Left ventricle myocardium inferior (tissue), 1 donor: ENCODE data around the gene NDUFB10. TPM values are rescaled to one million over a fixed set of nuclear protein-coding genes. Genes with fewer than 3 reads are reported as not detected.

Experiments used
- DNase-seq: peaks from one replicate; pipeline ENCODE4 v3.0.0-alpha.2; 2020
- H3K27ac ChIP-seq: fragments of 200-600 bp; replicated peaks from 2 replicates; pipeline ENCODE4 v1.8.0; 2021
- H3K27me3 ChIP-seq: fragments of 200-600 bp; 2 replicates; pipeline ENCODE4 v1.8.0; 2021; ENCODE audit warnings: low read depth
- H3K36me3 ChIP-seq: fragments of 200-600 bp; 2 replicates; pipeline ENCODE4 v1.8.0; 2021
- H3K4me1 ChIP-seq: fragments of 200-600 bp; 2 replicates; pipeline ENCODE4 v1.8.0; 2021
- H3K4me3 ChIP-seq: fragments of 200-600 bp; 2 replicates; pipeline ENCODE4 v1.8.0; 2021; ENCODE audit warnings: mild to moderate bottlenecking, moderate library complexity
- H3K9me3 ChIP-seq: fragments of 200-600 bp; replicated peaks from 2 replicates; pipeline ENCODE4 v1.8.0; 2021
- CTCF ChIP-seq: fragments of 200-600 bp; IDR thresholded peaks from 2 replicates; pipeline ENCODE4 v1.8.0; 2021; ENCODE audit warnings: antibody characterized with exemption, mild to moderate bottlenecking, borderline replicate concordance
- intact Hi-C: fragments of 100-400 bp; cut with micrococcal nuclease; formaldehyde crosslinking; loops from one replicate; pipeline ENCODE4 v1.11.0; 2022
- total RNA-seq: library from RNA; stranded (reverse); fragmentation: NEBNext Ultra II Directional; extraction: Animal tissue kit (Norgen Biotek cat#: 25700); gene quantifications from one replicate; pipeline ENCODE4 v1.2.1, GENCODE V29; 2021
- donor health status: DM: no; HTN: yes; CAD: no; lungs with severe emphysema.

NDUFB10 gene
- total RNA-seq, 1 donor from 2014 or later = 601 TPM

- peak within 1 kb of the TSS; percentile 91 for H3K27ac ChIP-seq
- intact Hi-C loops = no loop called here
- TF ChIP-seq CTCF = no peak
- peak; percentile 85 for DNase-seq
- H3K9me3 ChIP-seq = no peaks in the 10 kb centered on the region
- H3K36me3 ChIP-seq = no peaks in the 10 kb centered on the region
- no peaks in the 10 kb centered on the region for H3K27me3 ChIP-seq
- H3K4me1 ChIP-seq = peaks cover 56% of the 10 kb centered on the region
- H3K4me3 ChIP-seq = peak within 1 kb of the TSS; percentile 93
Observed at GRCh38 chr16:2009791-2010510, 50.6 kb downstream of the NDUFB10 start, which contains the start of gene ZNF598. Gene ZNF598, minus strand, starts transcription at chr16:2009821.

Other genes with a start within 250 kb of the NDUFB10 start
- gene NME3, start 188.0 kb upstream of the NDUFB10 start, total RNA-seq = 37.0 TPM
- 7.4 TPM for gene EME2, start 186.7 kb upstream of the NDUFB10 start, total RNA-seq
- 78.0 TPM for gene MRPS34, start 186.4 kb upstream of the NDUFB10 start, total RNA-seq
- 36.8 TPM for gene SPSB3, start 177.0 kb upstream of the NDUFB10 start, total RNA-seq
- 36.2 TPM for gene NUBP2, start 176.6 kb upstream of the NDUFB10 start, total RNA-seq
- not detected for gene IGFALS, start 165.8 kb upstream of the NDUFB10 start, total RNA-seq
- 172 TPM for gene HAGH, start 132.7 kb upstream of the NDUFB10 start, total RNA-seq
- gene FAHD1, start 132.3 kb upstream of the NDUFB10 start, total RNA-seq = 26.3 TPM
- gene MEIOB, start 87.4 kb upstream of the NDUFB10 start, total RNA-seq = not detected
- gene HS3ST6, start 41.1 kb upstream of the NDUFB10 start, total RNA-seq = not detected
- gene MSRB1, start 16.3 kb upstream of the NDUFB10 start, total RNA-seq = 32.7 TPM
- gene RPL3L, start 4.8 kb upstream of the NDUFB10 start, total RNA-seq = 262 TPM
- gene RPS2, start 5.3 kb downstream of the NDUFB10 start, total RNA-seq = 753 TPM
- gene RNF151, start 7.3 kb downstream of the NDUFB10 start, total RNA-seq = not detected
- gene TBL3, start 12.5 kb downstream of the NDUFB10 start, total RNA-seq = 22.6 TPM
- not detected for gene NOXO1, start 21.9 kb downstream of the NDUFB10 start, total RNA-seq
- 23.3 TPM for gene GFER, start 24.7 kb downstream of the NDUFB10 start, total RNA-seq
- 0.38 TPM for gene SYNGR3, start 30.4 kb downstream of the NDUFB10 start, total RNA-seq
- 14.5 TPM for gene ZNF598, start 50.3 kb downstream of the NDUFB10 start, total RNA-seq
- not detected for gene NPW, start 60.2 kb downstream of the NDUFB10 start, total RNA-seq
- 221 TPM for gene NHERF2, start 67.4 kb downstream of the NDUFB10 start, total RNA-seq
- 21.7 TPM for gene NTHL1, start 88.3 kb downstream of the NDUFB10 start, total RNA-seq
- 80.1 TPM for gene TSC2, start 88.4 kb downstream of the NDUFB10 start, total RNA-seq
- 83.9 TPM for gene PKD1, start 176.4 kb downstream of the NDUFB10 start, total RNA-seq
- 1.7 TPM for gene RAB26, start 189.1 kb downstream of the NDUFB10 start, total RNA-seq
- gene TRAF7, start 196.2 kb downstream of the NDUFB10 start, total RNA-seq = 26.0 TPM
- 4.0 TPM for gene CASKIN1, start 237.1 kb downstream of the NDUFB10 start, total RNA-seq
- 27.3 TPM for gene MLST8, start 245.9 kb downstream of the NDUFB10 start, total RNA-seq